HPDE6-E6E7 (cell line): ENCODE data around the gene PTPN12.
"Not testable (repeated sequence)": the region's sequence is repeated elsewhere in the genome, so short reads cannot be mapped to it uniquely, and the experiment has no call there.

Experiments used
- DNase-seq: peaks from one replicate; pipeline ENCODE4 v3.0.0; 2011; ENCODE audit warnings: missing footprints; ENCODE audit errors: extremely low spot score

PTPN12 gene

GRCh38 chr7:77538281-77539212 lies 1.5 kb downstream of the PTPN12 start:
- peak; percentile 64 for DNase-seq

- no peak for DNase-seq
Measured at GRCh38 chr7:77540402-77540822, 3.3 kb downstream of the PTPN12 start.

GRCh38 chr7:77540993-77541392 lies 3.9 kb downstream of the PTPN12 start:
- not testable (repeated sequence) for DNase-seq

GRCh38 chr7:77542409-77542808 lies 5.3 kb downstream of the PTPN12 start:
- DNase-seq = no peak

GRCh38 chr7:77542895-77543294 lies 5.8 kb downstream of the PTPN12 start:
- DNase-seq = no peak

- DNase-seq = no peak
Measured at GRCh38 chr7:77543910-77544309, 6.8 kb downstream of the PTPN12 start.

GRCh38 chr7:77544518-77544917 lies 7.4 kb downstream of the PTPN12 start:
- no peak for DNase-seq

GRCh38 chr7:77548206-77548605 lies 11.1 kb downstream of the PTPN12 start:
- DNase-seq = no peak

GRCh38 chr7:77549106-77549870 lies 12.2 kb downstream of the PTPN12 start:
- DNase-seq = no peak

GRCh38 chr7:77550586-77550985 lies 13.5 kb downstream of the PTPN12 start:
- no peak for DNase-seq

GRCh38 chr7:77553123-77553522 lies 16.0 kb downstream of the PTPN12 start:
- DNase-seq = no peak

- no peak for DNase-seq
Measured at GRCh38 chr7:77558284-77558967, 21.3 kb downstream of the PTPN12 start.

- no peak for DNase-seq
Measured at GRCh38 chr7:77561352-77561751, 24.3 kb downstream of the PTPN12 start.

- DNase-seq = no peak
Measured at GRCh38 chr7:77563275-77563674, 26.2 kb downstream of the PTPN12 start.

GRCh38 chr7:77565917-77566316 lies 28.8 kb downstream of the PTPN12 start:
- DNase-seq = peak; percentile 12

GRCh38 chr7:77566421-77566820 lies 29.3 kb downstream of the PTPN12 start:
- DNase-seq = no peak

GRCh38 chr7:77569514-77570232 lies 32.6 kb downstream of the PTPN12 start:
- no peak for DNase-seq

GRCh38 chr7:77570330-77571011 lies 33.4 kb downstream of the PTPN12 start:
- no peak for DNase-seq

GRCh38 chr7:77571801-77572200 lies 34.7 kb downstream of the PTPN12 start:
- no peak for DNase-seq

- no peak for DNase-seq
Measured at GRCh38 chr7:77575187-77575586, 38.1 kb downstream of the PTPN12 start.

GRCh38 chr7:77576856-77577255 lies 39.8 kb downstream of the PTPN12 start:
- no peak for DNase-seq
